Peyer's patch (tissue), 4 donors: ENCODE data around the gene PPP6C. TPM values are rescaled to one million over a fixed set of nuclear protein-coding genes. Genes with fewer than 3 reads are reported as not detected.
"Not testable (repeated sequence)": the region's sequence is repeated elsewhere in the genome, so short reads cannot be mapped to it uniquely, and the experiment has no call there.

ENCODE experiments used
- DNase-seq, 3 donors: peaks; one replicate each; pipeline ENCODE4 v3.0.0-alpha.2; 2017 to 2019
- H3K27ac ChIP-seq, 4 donors: fragments of 200-600 bp; sonication (generic); one replicate each; pipeline ENCODE4 v1.5.1; 2016 to 2019
- H3K27me3 ChIP-seq, 2 donors: fragments of 200-600 bp; sonication (generic); one replicate each; pipeline ENCODE4 v1.5.1; 2019
- H3K36me3 ChIP-seq, 3 donors: fragments of 200-600 bp; sonication (generic); one replicate each; pipeline ENCODE4 v1.5.1; 2016 to 2019
- H3K4me1 ChIP-seq, 4 donors: fragments of 200-600 bp; sonication (generic); one replicate each; pipeline ENCODE4 v1.5.1; 2016 to 2019
- H3K4me3 ChIP-seq, 4 donors: fragments of 200-600 bp; sonication (generic); 1 replicate in 3 of 4; 2 replicates in 1 of 4; pipeline ENCODE4 v1.5.1; 2016 to 2019; ENCODE audit warnings: mild to moderate bottlenecking in 1 of 4
- H3K9me3 ChIP-seq, 4 donors: fragments of 200-600 bp; sonication (generic); one replicate each; pipeline ENCODE4 v1.5.1; 2016 to 2019; ENCODE audit warnings: mild to moderate bottlenecking in 1 of 4
- POLR2A ChIP-seq, 2 donors: fragments of 450-650 bp; IDR thresholded peaks; one replicate each; pipeline ENCODE4 v1.5.1; 2017; ENCODE audit warnings: antibody characterized with exemption in 2 of 2, mild to moderate bottlenecking in 2 of 2, moderate library complexity in 2 of 2
- total RNA-seq, 4 donors: library from RNA; depleted of rRNA; stranded (reverse); fragments of >200 nt; gene quantifications; one replicate each; pipeline ENCODE4 v1.1.0, GENCODE V29; 2016
- TF ChIP-seq, protein P1 (sequence below), 6 experiments: fragments of 450-650 bp in 4 of 6; fragments of 200-600 bp in 2 of 6; sonication (generic) in 1 of 6; IDR thresholded peaks; one replicate each; pipeline ENCODE4 v1.5.1; 2017 to 2019; ENCODE audit warnings: antibody characterized with exemption in 6 of 6, mild to moderate bottlenecking in 3 of 6, moderate library complexity in 1 of 6

Gene PPP6C
- total RNA-seq, 4 donors from 2014 or later, result 15.5 to 29.9 (median 20.0) TPM

DNA sequence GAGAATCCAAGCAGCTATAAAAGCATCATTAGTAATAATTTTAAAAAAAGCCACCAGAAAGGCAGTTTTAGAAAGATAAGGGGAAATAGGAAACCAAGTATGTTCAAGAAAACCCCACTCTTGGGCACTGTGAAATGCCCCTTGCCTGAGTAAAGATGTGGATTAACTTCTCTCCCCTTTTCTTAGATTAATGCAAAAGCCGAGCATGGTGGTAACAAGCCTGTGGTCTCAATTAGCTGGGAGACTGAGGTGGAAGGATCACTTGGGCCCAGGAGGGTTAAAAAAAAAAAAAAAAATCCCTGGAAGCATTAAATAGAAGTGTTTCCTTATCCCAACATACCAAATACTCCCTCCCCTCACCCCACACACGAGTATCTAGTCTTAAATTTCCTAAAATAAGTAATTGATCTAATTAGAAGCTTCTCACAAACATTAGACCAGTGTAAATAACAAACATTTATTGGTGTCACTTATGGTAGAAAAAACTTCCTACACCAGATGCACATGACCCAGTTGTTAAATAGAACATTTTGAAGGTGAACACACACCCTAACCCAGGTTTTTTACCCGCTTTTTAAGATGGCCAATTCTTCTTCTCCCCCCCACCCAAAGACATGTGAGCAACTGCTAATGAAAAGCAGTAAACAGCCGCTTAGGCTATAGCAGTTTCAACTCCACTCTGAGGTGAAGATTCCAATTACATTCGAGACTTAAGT is 46.4 kb upstream of the PPP6C start:
- H3K4me3 ChIP-seq, result no peak overlapping the region
- DNase-seq, result no peak

DNA sequence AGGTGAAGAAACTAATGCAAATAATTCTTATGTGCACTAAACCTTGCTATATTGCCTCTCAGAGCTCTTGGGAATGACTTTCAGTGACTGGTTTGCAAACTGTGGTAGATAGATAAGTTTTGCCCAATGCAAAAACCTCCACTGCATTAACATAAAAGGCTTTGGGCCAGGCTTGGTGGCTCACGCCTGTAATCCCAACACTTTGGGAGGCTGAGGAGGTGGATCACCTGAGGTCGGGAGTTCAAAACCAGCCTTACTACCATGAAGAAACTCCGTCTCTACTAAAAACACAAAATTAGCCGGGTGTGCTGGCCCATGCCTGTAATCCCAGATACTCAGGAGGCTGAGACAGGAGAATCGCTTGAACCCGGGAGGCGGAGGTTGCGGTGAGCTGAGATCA is 44.5 kb upstream of the PPP6C start:
- H3K4me3 ChIP-seq, DNase-seq, H3K27me3 ChIP-seq, H3K27ac ChIP-seq, H3K9me3 ChIP-seq: not testable (repeated sequence)
- peaks cover 0 to 38% (median 8%) of the 10 kb centered on the region in 4 donors for H3K4me1 ChIP-seq
- peaks cover 0 to 60% (median 3%) of the 10 kb centered on the region in 3 donors for H3K36me3 ChIP-seq

More for the DNA sequence above, 46.4 kb upstream of the PPP6C start:
- Histone ChIP-seq H3K9me3 (no peaks in the 10 kb centered on the region), H3K27me3 (no peaks in the 10 kb centered on the region), H3K4me1 (peaks cover 5 to 48% (median 13%) of the 10 kb centered on the region in 4 donors), H3K36me3 (peaks cover 0 to 58% (median 3%) of the 10 kb centered on the region in 3 donors), H3K27ac (no peak overlapping the region)
- TF ChIP-seq POLR2A (IDR thresholded peaks at IDR 0.05), result no peak
- TF ChIP-seq, protein P1, sequence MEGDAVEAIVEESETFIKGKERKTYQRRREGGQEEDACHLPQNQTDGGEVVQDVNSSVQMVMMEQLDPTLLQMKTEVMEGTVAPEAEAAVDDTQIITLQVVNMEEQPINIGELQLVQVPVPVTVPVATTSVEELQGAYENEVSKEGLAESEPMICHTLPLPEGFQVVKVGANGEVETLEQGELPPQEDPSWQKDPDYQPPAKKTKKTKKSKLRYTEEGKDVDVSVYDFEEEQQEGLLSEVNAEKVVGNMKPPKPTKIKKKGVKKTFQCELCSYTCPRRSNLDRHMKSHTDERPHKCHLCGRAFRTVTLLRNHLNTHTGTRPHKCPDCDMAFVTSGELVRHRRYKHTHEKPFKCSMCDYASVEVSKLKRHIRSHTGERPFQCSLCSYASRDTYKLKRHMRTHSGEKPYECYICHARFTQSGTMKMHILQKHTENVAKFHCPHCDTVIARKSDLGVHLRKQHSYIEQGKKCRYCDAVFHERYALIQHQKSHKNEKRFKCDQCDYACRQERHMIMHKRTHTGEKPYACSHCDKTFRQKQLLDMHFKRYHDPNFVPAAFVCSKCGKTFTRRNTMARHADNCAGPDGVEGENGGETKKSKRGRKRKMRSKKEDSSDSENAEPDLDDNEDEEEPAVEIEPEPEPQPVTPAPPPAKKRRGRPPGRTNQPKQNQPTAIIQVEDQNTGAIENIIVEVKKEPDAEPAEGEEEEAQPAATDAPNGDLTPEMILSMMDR (IDR thresholded peaks at IDR 0.05), result no peak

DNA sequence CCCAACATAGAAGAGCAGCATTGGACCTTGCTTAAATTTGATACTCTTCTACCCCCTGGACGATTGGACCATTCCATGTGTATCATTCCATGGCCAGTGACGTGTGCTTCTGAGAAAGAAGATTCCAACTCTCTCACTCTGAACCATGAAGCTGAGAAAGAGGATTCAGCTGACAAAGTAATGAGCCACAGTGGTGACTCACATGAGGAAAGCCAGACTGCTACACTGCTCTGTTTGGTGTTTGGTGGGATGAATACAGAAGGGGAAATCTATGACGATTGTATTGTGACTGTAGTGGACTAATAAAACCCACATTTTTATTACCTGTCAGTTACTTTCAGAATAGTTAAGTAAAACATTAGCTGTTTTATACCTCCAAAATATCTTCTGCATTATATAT is 44.1 kb upstream of the PPP6C start:
- TF ChIP-seq, protein P1 (IDR thresholded peaks at IDR 0.05), result no peak
- no peak for TF ChIP-seq POLR2A (IDR thresholded peaks at IDR 0.05)
- no peak for DNase-seq
- H3K27ac ChIP-seq, result no peak overlapping the region
- H3K4me1 ChIP-seq, result peaks cover 0 to 34% (median 6%) of the 10 kb centered on the region in 4 donors
- H3K27me3 ChIP-seq, result no peaks in the 10 kb centered on the region
- peaks cover 0 to 57% (median 3%) of the 10 kb centered on the region in 3 donors for H3K36me3 ChIP-seq
- no peak overlapping the region for H3K4me3 ChIP-seq
- H3K9me3 ChIP-seq, result no peaks in the 10 kb centered on the region

DNA sequence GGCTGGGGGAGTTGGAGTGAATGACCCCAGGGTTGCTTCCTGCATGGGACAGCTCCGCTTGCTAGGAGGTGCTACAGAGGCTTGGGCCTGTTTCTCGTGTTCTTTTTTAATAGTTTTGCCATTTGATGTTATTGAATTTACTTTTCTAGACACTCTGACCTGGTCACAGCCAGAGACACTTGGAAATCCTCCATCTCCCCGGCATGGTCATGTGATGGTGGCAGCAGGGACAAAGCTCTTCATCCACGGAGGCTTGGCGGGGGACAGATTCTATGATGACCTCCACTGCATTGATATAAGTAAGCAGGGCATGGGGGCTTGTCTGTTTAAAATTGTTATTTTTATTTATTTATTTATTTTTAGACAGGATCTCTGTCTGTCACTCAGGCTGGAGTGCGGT is 38.2 kb upstream of the PPP6C start:
- Histone ChIP-seq H3K27ac (no peak overlapping the region), H3K27me3 (no peaks in the 10 kb centered on the region), H3K36me3 (peaks cover 0 to 25% (median 0%) of the 10 kb centered on the region in 3 donors), H3K9me3 (no peaks in the 10 kb centered on the region), H3K4me3 (no peak overlapping the region), H3K4me1 (no peaks in the 10 kb centered on the region)
- DNase-seq, result no peak
- TF ChIP-seq POLR2A (IDR thresholded peaks at IDR 0.05), result no peak
- TF ChIP-seq, protein P1 (IDR thresholded peaks at IDR 0.05), result no peak

DNA sequence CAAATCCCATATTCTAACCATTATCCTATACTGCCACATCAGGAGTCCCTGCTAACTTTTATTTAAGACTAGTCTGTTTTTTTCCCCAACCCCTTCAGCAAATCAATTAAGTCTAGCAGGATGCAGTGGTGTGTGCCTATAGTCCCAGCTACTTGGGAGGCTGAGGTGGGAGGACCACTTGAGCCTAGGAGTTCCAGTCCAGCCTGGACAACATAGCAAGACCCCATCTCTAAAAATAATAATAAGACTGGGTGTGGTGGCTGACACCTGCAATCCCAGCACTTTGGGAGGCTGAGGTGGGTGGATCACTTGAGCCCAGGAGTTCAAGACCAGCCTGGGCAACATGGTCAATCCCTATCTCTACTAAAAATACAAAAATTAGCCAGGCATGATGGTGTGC is 35.3 kb upstream of the PPP6C start:
- H3K9me3 ChIP-seq, DNase-seq, H3K27me3 ChIP-seq, H3K27ac ChIP-seq, H3K4me1 ChIP-seq, H3K4me3 ChIP-seq: not testable (repeated sequence)
- H3K36me3 ChIP-seq, result peaks cover 0 to 25% (median 0%) of the 10 kb centered on the region in 3 donors

DNA sequence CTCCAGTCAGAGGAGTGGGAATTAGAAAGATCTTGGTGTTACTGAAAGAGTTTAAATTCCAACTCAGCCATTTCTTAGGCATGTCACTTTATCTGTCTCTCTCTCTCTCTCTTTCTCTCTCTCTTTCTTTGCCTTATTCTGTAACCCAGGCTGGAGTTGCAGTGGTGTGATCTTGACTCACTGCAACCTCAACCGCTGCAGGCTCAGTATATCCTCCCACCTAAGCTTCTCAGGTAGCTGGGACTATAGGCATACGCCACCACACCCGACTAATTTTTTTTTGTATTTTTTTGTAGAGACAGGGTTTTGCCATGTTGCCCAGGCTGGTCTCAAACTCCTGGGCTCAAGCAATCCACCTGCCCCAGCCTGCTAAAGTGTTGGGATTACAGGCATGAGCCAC is 29.0 kb upstream of the PPP6C start:
- Histone ChIP-seq H3K27me3 (no peaks in the 10 kb centered on the region), H3K9me3 (no peaks in the 10 kb centered on the region), H3K4me3 (no peak overlapping the region), H3K4me1 (no peaks in the 10 kb centered on the region), H3K36me3 (peaks cover 0 to 17% (median 0%) of the 10 kb centered on the region in 3 donors), H3K27ac (no peak overlapping the region)
- DNase-seq, result no peak
- TF ChIP-seq, protein P1 (IDR thresholded peaks at IDR 0.05), result no peak
- TF ChIP-seq POLR2A (IDR thresholded peaks at IDR 0.05), result no peak
